Measurements from ENCODE around the gene NOM1.
"Not testable (repeated sequence)": the region's sequence is repeated elsewhere in the genome, so short reads cannot be mapped to it uniquely, and the experiment has no call there.

Gene NOM1

GRCh38 chr7:156919132-156919713 lies 30.3 kb upstream of the NOM1 start:
- H3K4me3 ChIP-seq (replicated peaks; ENCODE audit: insufficient read depth, low read length) = no peak overlapping the region
- DNase-seq (ENCODE audit: low read depth in 1 of 2, low spot score in 1 of 2) = no peak
- H3K27ac ChIP-seq (replicated peaks) = no peak overlapping the region
- H3K27me3 ChIP-seq (ENCODE audit: insufficient read depth, poor library complexity, severe bottlenecking) = no peaks in the 10 kb centered on the region
- TF ChIP-seq REST (IDR thresholded peaks at IDR 0.05; ENCODE audit: insufficient replicate concordance, low read depth) (no peak), SPI1 (IDR thresholded peaks at IDR 0.05; ENCODE audit: borderline replicate concordance, low read depth) (no peak), GABPA (IDR thresholded peaks at IDR 0.05; ENCODE audit: low read depth) (no peak), CTCF (IDR thresholded peaks at IDR 0.05; ENCODE audit: insufficient read depth, low read length) (no peak), POLR2AphosphoS5 (IDR thresholded peaks at IDR 0.05; ENCODE audit: low read depth) (no peak)

- no peaks in the 10 kb centered on the region for H3K27me3 ChIP-seq (ENCODE audit: insufficient read depth, poor library complexity, severe bottlenecking)
- TF ChIP-seq CTCF (IDR thresholded peaks at IDR 0.05; ENCODE audit: insufficient read depth, low read length) = no peak
- no peak for TF ChIP-seq REST (IDR thresholded peaks at IDR 0.05; ENCODE audit: insufficient replicate concordance, low read depth)
- TF ChIP-seq POLR2AphosphoS5 (IDR thresholded peaks at IDR 0.05; ENCODE audit: low read depth) = no peak
- TF ChIP-seq GABPA (IDR thresholded peaks at IDR 0.05; ENCODE audit: low read depth) = no peak
- TF ChIP-seq SPI1 (IDR thresholded peaks at IDR 0.05; ENCODE audit: borderline replicate concordance, low read depth) = no peak
- H3K27ac ChIP-seq (replicated peaks) = no peak overlapping the region
- no peak for DNase-seq (ENCODE audit: low read depth in 1 of 2, low spot score in 1 of 2)
- H3K4me3 ChIP-seq (replicated peaks; ENCODE audit: insufficient read depth, low read length) = no peak overlapping the region
Observed at GRCh38 chr7:156920076-156920475, 29.4 kb upstream of the NOM1 start.

- H3K27ac ChIP-seq (replicated peaks); H3K4me3 ChIP-seq (replicated peaks; ENCODE audit: insufficient read depth, low read length); DNase-seq (ENCODE audit: low read depth in 1 of 2, low spot score in 1 of 2); H3K27me3 ChIP-seq (ENCODE audit: insufficient read depth, poor library complexity, severe bottlenecking): not testable (repeated sequence)
Observed at GRCh38 chr7:156920487-156921373, 28.8 kb upstream of the NOM1 start.

- not testable (repeated sequence) for DNase-seq (ENCODE audit: low read depth in 1 of 2, low spot score in 1 of 2); H3K27ac ChIP-seq (replicated peaks); H3K27me3 ChIP-seq (ENCODE audit: insufficient read depth, poor library complexity, severe bottlenecking); H3K4me3 ChIP-seq (replicated peaks; ENCODE audit: insufficient read depth, low read length)
Observed at GRCh38 chr7:156922304-156922703, 27.2 kb upstream of the NOM1 start.

- H3K27me3 ChIP-seq (ENCODE audit: insufficient read depth, poor library complexity, severe bottlenecking); H3K4me3 ChIP-seq (replicated peaks; ENCODE audit: insufficient read depth, low read length); DNase-seq (ENCODE audit: low read depth in 1 of 2, low spot score in 1 of 2); H3K27ac ChIP-seq (replicated peaks): not testable (repeated sequence)
Observed at GRCh38 chr7:156925821-156926220, 23.7 kb upstream of the NOM1 start.
